Measurements from ENCODE around the gene SNX32.

SNX32 gene

DNA sequence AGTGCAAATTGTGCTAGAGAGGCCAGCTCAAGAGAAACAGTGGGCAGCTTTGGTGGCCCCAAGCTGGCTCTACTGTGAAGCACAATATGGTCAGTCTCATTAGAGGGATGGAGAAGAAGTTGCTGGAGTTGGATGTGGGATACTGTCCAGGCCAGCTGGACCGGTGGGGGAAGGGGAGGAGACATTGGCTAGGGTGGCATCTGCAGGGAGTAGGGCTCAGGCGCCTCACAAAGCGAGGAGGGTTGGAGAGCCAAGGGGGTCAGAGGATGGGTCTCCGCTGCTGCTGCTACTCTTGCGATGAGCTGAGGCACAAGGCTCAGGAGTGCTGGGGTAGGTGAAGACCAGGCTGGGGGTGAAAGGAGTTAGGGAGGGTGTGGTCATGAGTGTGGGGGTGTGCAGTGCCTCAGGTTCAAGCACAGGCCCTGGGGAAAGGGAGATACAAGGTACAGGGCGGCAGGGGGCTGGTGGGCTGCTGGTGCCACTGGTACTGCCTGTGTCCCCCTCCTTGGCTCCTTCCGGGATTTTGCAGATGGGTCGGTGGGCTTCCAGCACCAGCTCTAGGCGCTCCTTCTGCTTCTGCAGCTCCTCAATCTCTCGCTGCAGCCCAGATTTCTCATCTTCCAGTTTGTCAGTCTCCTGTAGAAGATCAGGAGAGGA lies 59.0 kb downstream of the SNX32 start:
- FAIRE-seq = no peak
- DNase-seq (ENCODE audit: insufficient read length, low spot score) = no peak
- TF ChIP-seq, protein P1, sequence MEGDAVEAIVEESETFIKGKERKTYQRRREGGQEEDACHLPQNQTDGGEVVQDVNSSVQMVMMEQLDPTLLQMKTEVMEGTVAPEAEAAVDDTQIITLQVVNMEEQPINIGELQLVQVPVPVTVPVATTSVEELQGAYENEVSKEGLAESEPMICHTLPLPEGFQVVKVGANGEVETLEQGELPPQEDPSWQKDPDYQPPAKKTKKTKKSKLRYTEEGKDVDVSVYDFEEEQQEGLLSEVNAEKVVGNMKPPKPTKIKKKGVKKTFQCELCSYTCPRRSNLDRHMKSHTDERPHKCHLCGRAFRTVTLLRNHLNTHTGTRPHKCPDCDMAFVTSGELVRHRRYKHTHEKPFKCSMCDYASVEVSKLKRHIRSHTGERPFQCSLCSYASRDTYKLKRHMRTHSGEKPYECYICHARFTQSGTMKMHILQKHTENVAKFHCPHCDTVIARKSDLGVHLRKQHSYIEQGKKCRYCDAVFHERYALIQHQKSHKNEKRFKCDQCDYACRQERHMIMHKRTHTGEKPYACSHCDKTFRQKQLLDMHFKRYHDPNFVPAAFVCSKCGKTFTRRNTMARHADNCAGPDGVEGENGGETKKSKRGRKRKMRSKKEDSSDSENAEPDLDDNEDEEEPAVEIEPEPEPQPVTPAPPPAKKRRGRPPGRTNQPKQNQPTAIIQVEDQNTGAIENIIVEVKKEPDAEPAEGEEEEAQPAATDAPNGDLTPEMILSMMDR (IDR thresholded peaks at IDR 0.05; ENCODE audit: insufficient read depth, missing control alignments) = no peak

- TF ChIP-seq, protein P1 (IDR thresholded peaks at IDR 0.05; ENCODE audit: insufficient read depth, missing control alignments) = no peak
- DNase-seq (ENCODE audit: insufficient read length, low spot score) (no peak), FAIRE-seq (no peak)
These were observed 60.4 kb downstream of the SNX32 start for GRCh38 chr11:65894034-65894591.

GRCh38 chr11:65895482-65895981 lies 61.8 kb downstream of the SNX32 start:
- no peak for DNase-seq (ENCODE audit: insufficient read length, low spot score)
- TF ChIP-seq, protein P1 (IDR thresholded peaks at IDR 0.05; ENCODE audit: insufficient read depth, missing control alignments) = no peak
- FAIRE-seq = no peak

DNA sequence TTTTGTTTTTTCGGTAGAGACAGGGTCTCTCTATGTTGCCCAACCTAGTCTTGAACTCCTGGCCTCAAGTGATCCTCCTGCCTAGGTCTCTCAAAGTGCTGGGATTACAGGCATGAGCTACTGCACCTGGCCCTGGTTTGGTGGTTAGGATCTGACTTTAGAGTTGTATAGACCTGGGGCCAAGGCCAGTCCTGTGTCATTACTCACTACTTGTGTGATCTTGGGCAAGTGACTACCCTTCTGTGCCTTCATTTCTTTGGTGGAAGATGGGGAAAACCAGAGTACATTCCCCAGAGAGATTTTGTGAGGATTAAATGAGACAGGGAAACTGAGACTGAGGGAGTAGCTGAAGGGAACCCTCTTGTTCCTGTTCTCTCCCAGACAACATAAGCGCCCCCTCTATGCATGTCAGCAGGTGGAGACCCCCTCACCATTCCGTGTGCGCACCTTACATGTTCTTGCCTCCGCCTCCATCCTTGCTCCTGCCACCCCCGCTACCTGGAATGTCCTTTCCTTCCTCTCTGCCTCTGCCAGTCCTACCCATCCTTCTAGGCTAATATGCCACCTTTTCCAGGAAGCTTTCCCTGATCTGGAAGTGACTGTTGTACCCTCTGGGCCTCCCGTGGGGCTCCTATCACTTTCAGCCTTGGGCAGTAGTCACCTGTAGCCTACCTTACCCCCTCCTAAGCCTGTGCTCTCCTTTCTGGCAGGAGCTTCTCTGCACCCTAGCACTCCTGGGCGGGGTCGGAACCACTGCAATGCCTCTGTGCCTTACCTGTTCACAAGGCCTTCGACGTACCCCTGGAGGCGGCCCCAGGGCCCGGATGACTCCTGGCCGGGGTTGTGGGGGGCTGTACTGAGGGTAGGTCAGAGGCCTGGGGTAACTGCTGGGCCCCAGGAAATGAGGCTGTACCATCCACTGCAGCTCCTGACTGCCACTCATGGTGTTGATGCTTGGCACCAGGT lies 62.6 kb downstream of the SNX32 start:
- FAIRE-seq (no peak), DNase-seq (ENCODE audit: insufficient read length, low spot score) (no peak)
- TF ChIP-seq, protein P1 (IDR thresholded peaks at IDR 0.05; ENCODE audit: insufficient read depth, missing control alignments) = no peak

DNA sequence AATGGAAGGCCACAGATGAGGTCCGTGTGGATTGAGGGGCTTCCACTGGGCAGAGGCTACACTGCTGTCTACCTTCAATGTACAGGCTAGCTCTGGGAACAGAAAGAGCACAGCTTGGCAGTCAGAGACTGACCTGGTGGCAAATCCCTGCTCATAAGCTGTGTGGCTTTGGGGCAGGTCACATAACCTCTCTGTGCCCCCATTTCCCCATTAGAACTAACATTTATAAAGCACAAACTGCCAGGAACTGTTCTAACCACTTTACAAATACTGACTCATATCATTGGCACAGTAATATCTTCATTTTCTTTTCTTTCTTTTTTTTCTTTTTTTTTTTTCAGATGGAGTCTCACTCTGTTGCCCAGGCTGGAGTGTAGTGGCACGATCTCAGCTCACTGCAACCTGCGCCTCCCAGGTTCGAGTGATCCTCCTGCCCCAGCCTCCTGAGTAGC lies 63.3 kb downstream of the SNX32 start:
- DNase-seq (ENCODE audit: insufficient read length, low spot score) (no peak), FAIRE-seq (no peak)
- TF ChIP-seq, protein P1 (IDR thresholded peaks at IDR 0.05; ENCODE audit: insufficient read depth, missing control alignments) = no peak

GRCh38 chr11:65898656-65899355 lies 65.0 kb downstream of the SNX32 start:
- DNase-seq (ENCODE audit: insufficient read length, low spot score) = no peak
- no peak for FAIRE-seq

More at GRCh38 chr11:65898656-65899355, 65.0 kb downstream of the SNX32 start:
- TF ChIP-seq, protein P1 (IDR thresholded peaks at IDR 0.05; ENCODE audit: insufficient read depth, missing control alignments) = no peak

Data from D721Med (cell line).